Measurements from ENCODE around the gene ZCWPW1. TPM values are rescaled to one million over a fixed set of nuclear protein-coding genes. Genes with fewer than 3 reads are reported as not detected.

ZCWPW1 gene
- total and polyA plus RNA-seq, 2 of the 13 experiments (the other 11 are each of a cell fraction or from before 2014, with no cell fraction given) = 2.4 to 2.5 TPM

DNA sequence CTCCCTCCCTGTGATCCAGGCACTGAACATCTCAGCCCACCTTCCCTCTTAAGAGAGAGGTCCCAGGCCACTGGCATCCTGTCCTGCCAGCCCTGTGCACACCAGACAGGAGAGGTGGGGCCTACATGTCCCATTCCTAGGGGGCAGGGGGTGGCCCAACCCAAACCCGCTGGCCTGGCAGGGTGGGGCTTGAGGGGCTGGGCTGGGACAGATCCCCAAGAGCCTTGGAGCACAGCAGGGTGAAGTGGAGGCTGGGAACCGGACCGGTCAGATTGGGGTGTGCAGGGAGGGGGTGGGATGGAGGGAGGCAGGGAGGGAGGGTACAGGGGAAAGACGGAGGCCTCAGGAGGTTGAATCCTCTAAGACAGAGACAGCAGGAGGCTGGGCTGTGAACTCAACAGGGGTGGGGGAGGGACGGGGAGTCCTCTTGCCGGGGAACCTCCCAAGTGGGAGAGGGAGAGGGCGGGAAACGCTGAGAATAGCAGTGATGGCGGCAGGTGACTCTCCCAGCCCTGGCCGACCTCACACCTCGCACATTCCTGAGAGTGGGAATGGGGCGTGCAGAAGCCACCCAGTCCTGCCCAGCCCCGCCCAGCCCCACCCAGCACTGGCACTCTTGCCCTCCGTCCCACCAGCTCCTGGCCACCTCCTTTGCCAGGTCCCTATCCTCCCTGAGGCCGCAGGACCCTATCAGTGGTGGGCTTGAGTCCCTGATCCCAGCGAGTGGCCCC is 43.8 kb upstream of the ZCWPW1 start (continued):
- TF ChIP-seq, protein P1, sequence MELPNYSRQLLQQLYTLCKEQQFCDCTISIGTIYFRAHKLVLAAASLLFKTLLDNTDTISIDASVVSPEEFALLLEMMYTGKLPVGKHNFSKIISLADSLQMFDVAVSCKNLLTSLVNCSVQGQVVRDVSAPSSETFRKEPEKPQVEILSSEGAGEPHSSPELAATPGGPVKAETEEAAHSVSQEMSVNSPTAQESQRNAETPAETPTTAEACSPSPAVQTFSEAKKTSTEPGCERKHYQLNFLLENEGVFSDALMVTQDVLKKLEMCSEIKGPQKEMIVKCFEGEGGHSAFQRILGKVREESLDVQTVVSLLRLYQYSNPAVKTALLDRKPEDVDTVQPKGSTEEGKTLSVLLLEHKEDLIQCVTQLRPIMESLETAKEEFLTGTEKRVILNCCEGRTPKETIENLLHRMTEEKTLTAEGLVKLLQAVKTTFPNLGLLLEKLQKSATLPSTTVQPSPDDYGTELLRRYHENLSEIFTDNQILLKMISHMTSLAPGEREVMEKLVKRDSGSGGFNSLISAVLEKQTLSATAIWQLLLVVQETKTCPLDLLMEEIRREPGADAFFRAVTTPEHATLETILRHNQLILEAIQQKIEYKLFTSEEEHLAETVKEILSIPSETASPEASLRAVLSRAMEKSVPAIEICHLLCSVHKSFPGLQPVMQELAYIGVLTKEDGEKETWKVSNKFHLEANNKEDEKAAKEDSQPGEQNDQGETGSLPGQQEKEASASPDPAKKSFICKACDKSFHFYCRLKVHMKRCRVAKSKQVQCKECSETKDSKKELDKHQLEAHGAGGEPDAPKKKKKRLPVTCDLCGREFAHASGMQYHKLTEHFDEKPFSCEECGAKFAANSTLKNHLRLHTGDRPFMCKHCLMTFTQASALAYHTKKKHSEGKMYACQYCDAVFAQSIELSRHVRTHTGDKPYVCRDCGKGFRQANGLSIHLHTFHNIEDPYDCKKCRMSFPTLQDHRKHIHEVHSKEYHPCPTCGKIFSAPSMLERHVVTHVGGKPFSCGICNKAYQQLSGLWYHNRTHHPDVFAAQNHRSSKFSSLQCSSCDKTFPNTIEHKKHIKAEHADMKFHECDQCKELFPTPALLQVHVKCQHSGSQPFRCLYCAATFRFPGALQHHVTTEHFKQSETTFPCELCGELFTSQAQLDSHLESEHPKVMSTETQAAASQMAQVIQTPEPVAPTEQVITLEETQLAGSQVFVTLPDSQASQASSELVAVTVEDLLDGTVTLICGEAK (IDR thresholded peaks at IDR 0.05) = no peak
- TF ChIP-seq, protein P1 (CRISPR knock-in tag; IDR thresholded peaks at IDR 0.05) = no peak
- no peak for TF ChIP-seq SP140L (CRISPR knock-in tag; IDR thresholded peaks at IDR 0.05; ENCODE audit: borderline replicate concordance)

Data from HepG2 (cell line).